Activated CD4-positive, alpha-beta T cell treated with anti-CD3 and anti-CD28 coated beads, Interleukin-2, amount 10 ng/mL, durations not matched to agents 24 days and 14 days (primary cell): ENCODE data around the gene SELENOI. TPM values are rescaled to one million over a fixed set of nuclear protein-coding genes. Genes with fewer than 3 reads are reported as not detected.

Experiments
- DNase-seq: peaks from one replicate; pipeline ENCODE4 v3.0.0; 2022
- H3K27ac Mint-ChIP-seq: one replicate; pipeline ENCODE4 v1.8.0; 2022; ENCODE audit warnings: mild to moderate bottlenecking, mixed read lengths
- H3K27me3 Mint-ChIP-seq: one replicate; pipeline ENCODE4 v1.8.0; 2022; ENCODE audit warnings: mixed read lengths
- H3K36me3 Mint-ChIP-seq: one replicate; pipeline ENCODE4 v1.8.0; 2022; ENCODE audit warnings: low read depth, mild to moderate bottlenecking, mixed read lengths
- H3K4me1 Mint-ChIP-seq: one replicate; pipeline ENCODE4 v1.8.0; 2021; ENCODE audit warnings: mixed read lengths
- H3K4me3 Mint-ChIP-seq: one replicate; pipeline ENCODE4 v1.8.0; 2022; ENCODE audit warnings: mild to moderate bottlenecking, moderate library complexity, mixed read lengths
- H3K9me3 Mint-ChIP-seq: one replicate; pipeline ENCODE4 v1.8.0; 2021; ENCODE audit warnings: mixed read lengths
- intact Hi-C: fragments of 100-400 bp; cut with micrococcal nuclease; formaldehyde crosslinking; loops from one replicate; pipeline ENCODE4 v1.15.1; 2023
- total RNA-seq: library from RNA; stranded (reverse); gene quantifications from 2 replicates; pipeline ENCODE4 v1.2.3, GENCODE V29; 2022

The SELENOI gene
- total RNA-seq, 1 donor from 2014 or later = 68.8 TPM

DNA sequence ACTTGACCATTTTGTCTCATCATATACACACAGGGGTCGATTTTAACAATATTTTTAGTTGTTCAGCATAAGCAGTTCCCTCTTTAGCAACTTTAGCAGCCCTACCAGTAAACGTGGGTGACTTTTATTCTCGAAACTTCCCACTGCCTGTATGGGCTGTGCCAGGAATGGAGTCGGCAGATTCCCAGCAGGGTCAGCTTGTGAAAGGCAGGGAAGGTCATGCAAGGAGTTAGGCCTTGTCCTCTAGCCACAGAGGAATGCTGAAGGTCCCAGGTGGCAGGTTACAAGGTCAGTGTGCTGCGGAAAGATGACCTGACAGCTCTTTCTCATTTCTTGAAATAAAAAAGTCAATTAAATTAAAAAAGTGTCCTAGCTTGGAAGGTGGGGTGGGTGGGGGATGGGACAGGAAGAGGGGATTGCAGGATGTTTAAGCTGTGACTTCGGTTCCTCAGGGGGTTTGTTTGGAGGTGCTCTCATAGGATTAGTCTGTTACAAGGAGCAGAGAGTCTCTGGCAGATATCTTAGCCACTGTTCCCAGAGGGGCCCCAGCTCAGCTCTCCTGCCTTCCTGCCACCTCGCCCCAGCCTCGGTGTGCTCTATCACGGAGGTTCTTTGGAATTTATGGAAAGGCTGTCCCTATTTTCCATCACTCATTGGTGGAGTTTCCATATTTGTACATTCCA lies 77.1 kb downstream of the SELENOI start:
- H3K27ac Mint-ChIP-seq = no peak overlapping the region
- no peaks in the 10 kb centered on the region for H3K4me1 Mint-ChIP-seq
- no peaks in the 10 kb centered on the region for H3K9me3 Mint-ChIP-seq
- no peak for DNase-seq
- H3K27me3 Mint-ChIP-seq = peaks cover 23% of the 10 kb centered on the region
- intact Hi-C loops = no loop called here
- H3K36me3 Mint-ChIP-seq = no peaks in the 10 kb centered on the region
- H3K4me3 Mint-ChIP-seq = no peak overlapping the region

GRCh38 chr2:26423750-26424149 lies 77.8 kb downstream of the SELENOI start:
- Mint-ChIP-seq H3K4me3 (no peak overlapping the region), H3K27ac (no peak overlapping the region), H3K36me3 (no peaks in the 10 kb centered on the region), H3K9me3 (no peaks in the 10 kb centered on the region), H3K4me1 (no peaks in the 10 kb centered on the region), H3K27me3 (peaks cover 21% of the 10 kb centered on the region)
- intact Hi-C loops = no loop called here
- DNase-seq = no peak

GRCh38 chr2:26424221-26424620 lies 78.3 kb downstream of the SELENOI start:
- Mint-ChIP-seq H3K4me3 (no peak overlapping the region), H3K4me1 (no peaks in the 10 kb centered on the region), H3K27me3 (peaks cover 20% of the 10 kb centered on the region), H3K27ac (no peak overlapping the region), H3K9me3 (no peaks in the 10 kb centered on the region), H3K36me3 (no peaks in the 10 kb centered on the region)
- intact Hi-C loops = no loop called here
- no peak for DNase-seq

- no peaks in the 10 kb centered on the region for H3K9me3 Mint-ChIP-seq
- H3K36me3 Mint-ChIP-seq = no peaks in the 10 kb centered on the region
- H3K27me3 Mint-ChIP-seq = peaks cover 26% of the 10 kb centered on the region
- no peak overlapping the region for H3K4me3 Mint-ChIP-seq
- intact Hi-C loops = no loop called here
- H3K27ac Mint-ChIP-seq = no peak overlapping the region
- DNase-seq = no peak
- H3K4me1 Mint-ChIP-seq = no peaks in the 10 kb centered on the region
Observed at GRCh38 chr2:26428846-26429245, 82.9 kb downstream of the SELENOI start.

DNA sequence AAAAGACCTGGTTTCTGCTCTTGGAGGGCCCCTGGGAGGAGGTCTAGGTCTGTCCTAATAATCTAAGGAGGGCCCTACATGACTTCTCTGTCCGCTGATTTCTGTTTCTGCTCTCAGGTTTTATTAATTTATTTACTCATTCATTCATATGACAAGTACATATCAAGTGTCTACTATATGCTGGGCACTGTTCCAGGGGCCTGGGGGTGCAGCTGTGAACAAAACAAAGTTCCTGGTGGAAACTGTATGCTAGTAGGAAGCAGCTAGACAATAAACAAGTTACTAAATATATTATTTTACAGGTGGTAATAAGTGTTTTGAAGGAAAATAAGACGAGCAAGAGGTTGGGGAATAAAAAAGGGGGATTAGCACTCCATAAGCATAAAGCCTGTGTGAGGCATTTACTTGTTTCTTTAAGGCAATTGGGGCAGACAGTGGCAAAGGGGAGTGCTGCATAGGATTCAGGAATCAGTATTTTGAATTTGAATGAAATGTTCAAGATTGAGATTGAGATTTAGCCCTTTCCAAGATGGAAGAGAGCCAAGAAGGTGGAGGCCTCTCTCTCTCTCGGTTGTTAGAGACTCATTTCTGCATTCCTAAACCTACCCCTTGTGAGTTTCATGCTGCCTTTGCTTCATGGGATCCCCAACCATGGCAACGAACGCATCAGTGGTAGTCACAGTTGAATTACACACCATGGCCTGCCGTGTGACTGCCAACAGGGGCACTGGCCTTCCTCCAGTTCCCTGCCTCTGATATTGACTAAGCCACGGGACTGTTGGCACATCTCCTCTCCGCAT lies 84.0 kb downstream of the SELENOI start:
- DNase-seq = no peak
- no peaks in the 10 kb centered on the region for H3K36me3 Mint-ChIP-seq
- no peaks in the 10 kb centered on the region for H3K9me3 Mint-ChIP-seq
- no peak overlapping the region for H3K27ac Mint-ChIP-seq
- H3K27me3 Mint-ChIP-seq = peaks cover 27% of the 10 kb centered on the region
- no peak overlapping the region for H3K4me3 Mint-ChIP-seq
- no peaks in the 10 kb centered on the region for H3K4me1 Mint-ChIP-seq
- intact Hi-C loops = no loop called here

- no peaks in the 10 kb centered on the region for H3K9me3 Mint-ChIP-seq
- no peak overlapping the region for H3K4me3 Mint-ChIP-seq
- H3K4me1 Mint-ChIP-seq = no peaks in the 10 kb centered on the region
- peaks cover 27% of the 10 kb centered on the region for H3K27me3 Mint-ChIP-seq
- no peak for DNase-seq
- no peaks in the 10 kb centered on the region for H3K36me3 Mint-ChIP-seq
- no peak overlapping the region for H3K27ac Mint-ChIP-seq
- intact Hi-C loops = no loop called here
Observed at GRCh38 chr2:26430826-26431225, 84.9 kb downstream of the SELENOI start.

DNA sequence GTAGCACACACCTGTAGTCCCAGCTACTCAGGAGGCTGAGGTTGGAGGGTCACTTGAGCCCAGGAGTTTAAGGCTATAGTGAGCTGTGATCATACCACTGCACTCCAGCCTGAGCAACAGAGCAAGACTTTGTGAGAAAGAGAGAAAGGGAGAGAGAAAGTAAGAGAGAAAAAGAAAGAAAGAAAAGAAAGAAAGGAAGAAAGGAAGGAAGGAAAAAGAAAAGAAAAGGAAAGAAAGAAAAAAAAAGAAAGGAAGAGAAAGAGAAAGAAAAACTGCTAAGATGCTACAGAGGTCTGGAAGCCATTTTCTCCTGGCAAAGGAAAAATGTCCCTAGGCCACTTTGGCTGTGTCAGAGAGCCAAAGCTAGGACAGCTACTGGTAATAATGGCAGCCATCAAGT lies 86.4 kb downstream of the SELENOI start:
- no peak overlapping the region for H3K27ac Mint-ChIP-seq
- intact Hi-C loops = no loop called here
- no peak overlapping the region for H3K4me3 Mint-ChIP-seq
- no peaks in the 10 kb centered on the region for H3K36me3 Mint-ChIP-seq
- H3K27me3 Mint-ChIP-seq = peaks cover 24% of the 10 kb centered on the region
- no peaks in the 10 kb centered on the region for H3K9me3 Mint-ChIP-seq
- no peak for DNase-seq
- no peaks in the 10 kb centered on the region for H3K4me1 Mint-ChIP-seq

GRCh38 chr2:26432859-26433258 lies 86.9 kb downstream of the SELENOI start:
- H3K4me1 Mint-ChIP-seq = no peaks in the 10 kb centered on the region
- H3K27ac Mint-ChIP-seq = no peak overlapping the region
- H3K27me3 Mint-ChIP-seq = peaks cover 21% of the 10 kb centered on the region
- H3K4me3 Mint-ChIP-seq = no peak overlapping the region
- DNase-seq = no peak
- intact Hi-C loops = no loop called here
- no peaks in the 10 kb centered on the region for H3K36me3 Mint-ChIP-seq
- no peaks in the 10 kb centered on the region for H3K9me3 Mint-ChIP-seq

DNA sequence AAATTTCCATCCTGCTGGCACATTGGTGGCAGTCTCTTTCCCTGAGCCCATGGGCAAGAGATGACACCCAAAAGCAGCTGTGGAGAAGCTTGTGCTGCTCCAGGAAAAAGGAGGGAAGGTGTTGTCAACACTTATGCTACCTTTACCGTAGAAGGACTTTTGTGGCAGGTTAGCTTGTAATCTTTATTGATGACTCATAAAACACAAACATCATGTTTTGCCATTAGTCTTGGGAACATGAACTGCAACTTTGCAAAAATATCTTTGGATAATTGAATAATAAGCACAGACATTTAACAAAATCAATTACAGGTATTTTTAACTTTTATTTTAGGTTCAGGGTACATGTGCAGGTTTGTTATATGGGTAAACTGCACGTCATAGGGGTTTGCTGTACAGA lies 89.2 kb downstream of the SELENOI start:
- intact Hi-C loops = no loop called here
- no peak for DNase-seq
- Mint-ChIP-seq H3K9me3 (no peaks in the 10 kb centered on the region), H3K36me3 (no peaks in the 10 kb centered on the region), H3K4me1 (no peaks in the 10 kb centered on the region), H3K27ac (no peak overlapping the region), H3K27me3 (peaks cover 31% of the 10 kb centered on the region), H3K4me3 (no peak overlapping the region)

- Mint-ChIP-seq H3K4me3 (no peak overlapping the region), H3K36me3 (no peaks in the 10 kb centered on the region), H3K27me3 (peaks cover 19% of the 10 kb centered on the region), H3K9me3 (no peaks in the 10 kb centered on the region), H3K4me1 (no peaks in the 10 kb centered on the region), H3K27ac (no peak overlapping the region)
- intact Hi-C loops = no loop called here
- DNase-seq = no peak
Observed at GRCh38 chr2:26438526-26438925, 92.6 kb downstream of the SELENOI start.

DNA sequence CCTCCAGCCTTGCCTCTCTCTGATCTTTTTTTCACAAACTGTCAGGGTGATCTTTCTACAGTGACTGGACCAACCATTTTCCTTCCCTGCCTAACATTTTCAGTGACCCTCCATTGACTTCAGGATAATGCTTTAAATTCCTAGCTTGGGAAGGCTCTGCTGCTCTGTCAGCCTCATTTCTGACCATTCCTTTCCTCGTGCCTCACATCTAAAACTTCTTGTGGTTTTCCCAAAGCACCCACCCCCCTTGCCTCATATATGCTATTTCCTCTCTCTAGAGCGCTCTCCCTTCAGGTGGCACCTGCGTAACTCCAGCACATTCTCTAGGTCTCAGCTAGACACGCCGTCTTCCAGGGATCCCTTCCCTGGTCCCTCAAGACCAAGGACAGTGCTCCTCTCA lies 93.0 kb downstream of the SELENOI start:
- H3K4me3 Mint-ChIP-seq = no peak overlapping the region
- H3K27ac Mint-ChIP-seq = no peak overlapping the region
- H3K27me3 Mint-ChIP-seq = peaks cover 16% of the 10 kb centered on the region
- no peaks in the 10 kb centered on the region for H3K9me3 Mint-ChIP-seq
- no peaks in the 10 kb centered on the region for H3K36me3 Mint-ChIP-seq
- no peak for DNase-seq
- no peaks in the 10 kb centered on the region for H3K4me1 Mint-ChIP-seq
- intact Hi-C loops = no loop called here

DNA sequence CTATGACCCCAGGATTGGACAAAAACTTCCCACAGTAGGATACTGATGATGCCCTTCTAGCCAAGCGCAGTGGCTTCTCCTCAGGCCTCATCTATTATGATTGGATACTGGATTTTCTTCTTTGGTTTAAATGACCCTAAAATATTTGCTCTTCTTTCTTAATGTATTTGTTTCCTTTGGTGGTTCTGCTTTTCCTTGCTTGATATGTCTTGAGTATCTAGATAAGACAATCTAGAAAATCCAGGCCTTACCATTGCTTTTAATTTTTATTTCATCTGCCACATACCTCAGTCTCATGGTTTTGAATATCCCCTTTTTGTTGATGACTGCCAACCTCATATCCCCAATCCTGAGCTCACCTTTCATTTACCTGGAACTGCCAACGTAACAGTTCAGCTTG lies 96.4 kb downstream of the SELENOI start:
- intact Hi-C loops = no loop called here
- Mint-ChIP-seq H3K27ac (no peak overlapping the region), H3K36me3 (no peaks in the 10 kb centered on the region), H3K4me3 (no peak overlapping the region), H3K27me3 (peaks cover 19% of the 10 kb centered on the region), H3K4me1 (no peaks in the 10 kb centered on the region), H3K9me3 (no peaks in the 10 kb centered on the region)
- DNase-seq = no peak

DNA sequence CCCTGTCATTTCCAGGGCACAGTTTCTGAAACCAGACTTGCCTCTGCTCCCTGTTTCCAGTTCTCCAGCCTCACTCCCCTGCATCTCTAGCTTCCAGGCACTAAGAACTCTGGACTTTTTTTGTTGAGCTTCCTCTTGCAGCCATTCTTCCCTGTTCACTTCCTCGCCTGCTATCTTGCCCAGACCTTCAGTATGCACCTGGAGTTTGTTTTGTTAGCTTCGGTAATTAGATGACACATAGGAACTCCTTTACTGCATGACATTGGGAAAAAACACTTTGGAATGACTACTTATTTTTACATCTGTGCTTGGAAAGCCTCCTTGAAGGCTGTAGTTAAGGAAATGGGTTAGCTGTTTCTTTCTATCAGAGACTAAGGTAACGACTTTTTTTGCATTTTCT lies 96.8 kb downstream of the SELENOI start:
- Mint-ChIP-seq H3K27me3 (peaks cover 19% of the 10 kb centered on the region), H3K4me1 (no peaks in the 10 kb centered on the region), H3K4me3 (no peak overlapping the region), H3K9me3 (no peaks in the 10 kb centered on the region), H3K36me3 (no peaks in the 10 kb centered on the region), H3K27ac (no peak overlapping the region)
- no peak for DNase-seq
- intact Hi-C loops = no loop called here

DNA sequence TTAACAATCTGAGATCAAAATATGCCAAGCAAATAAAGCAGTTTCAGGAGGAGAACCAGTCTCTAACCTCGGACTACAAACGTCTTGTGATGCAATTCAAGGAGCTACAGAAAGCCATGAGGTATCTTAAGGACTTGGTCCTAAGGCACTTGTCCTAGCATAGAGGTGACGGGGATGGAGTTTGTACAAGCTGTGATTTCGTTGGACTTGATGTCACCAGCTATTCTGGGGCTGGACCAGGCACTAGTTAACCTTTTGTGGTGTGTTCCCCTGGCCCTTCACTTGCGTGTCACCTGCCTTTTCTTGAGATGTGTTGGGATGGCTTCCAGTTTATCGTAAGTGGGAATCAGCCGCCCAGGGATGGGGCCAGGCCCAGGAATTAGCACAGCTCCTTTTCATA lies 98.3 kb downstream of the SELENOI start:
- no peak for DNase-seq

More for the DNA sequence above, 98.3 kb downstream of the SELENOI start:
- no peaks in the 10 kb centered on the region for H3K36me3 Mint-ChIP-seq
- H3K4me3 Mint-ChIP-seq = no peak overlapping the region
- H3K27me3 Mint-ChIP-seq = peaks cover 10% of the 10 kb centered on the region
- no peaks in the 10 kb centered on the region for H3K4me1 Mint-ChIP-seq
- intact Hi-C loops = no loop called here
- H3K9me3 Mint-ChIP-seq = no peaks in the 10 kb centered on the region
- no peak overlapping the region for H3K27ac Mint-ChIP-seq
